Measurements from ENCODE around the gene ADAMTSL1. TPM values are rescaled to one million over a fixed set of nuclear protein-coding genes. Genes with fewer than 3 reads are reported as not detected.

ADAMTSL1 gene
- total and polyA plus RNA-seq, 2 of the 13 experiments (the other 11 are each of a cell fraction or from before 2014, with no cell fraction given), result not detected

GRCh38 chr9:18743421-18743820 lies 269.5 kb downstream of the ADAMTSL1 start:
- H3K9ac ChIP-seq (ENCODE audit: insufficient read depth, low read depth, low read length), result no peak overlapping the region
- no peaks in the 10 kb centered on the region for H4K20me1 ChIP-seq (ENCODE audit: insufficient read depth, low read length)
- TF ChIP-seq ZKSCAN8 (CRISPR knock-in tag; IDR thresholded peaks at IDR 0.05; ENCODE audit: borderline replicate concordance) (no peak), YEATS2 (CRISPR knock-in tag; IDR thresholded peaks at IDR 0.05; ENCODE audit: borderline replicate concordance) (no peak), TARDBP (CRISPR knock-in tag; IDR thresholded peaks at IDR 0.05) (no peak), PHF20 (CRISPR knock-in tag; IDR thresholded peaks at IDR 0.05) (no peak), TAF1 (CRISPR knock-in tag; IDR thresholded peaks at IDR 0.05) (no peak), PHF8 (CRISPR knock-in tag; IDR thresholded peaks at IDR 0.05) (no peak), ZNF468 (CRISPR knock-in tag; IDR thresholded peaks at IDR 0.05) (no peak), TCF7 (IDR thresholded peaks at IDR 0.05; ENCODE audit: low read depth) (no peak), ZNF629 (CRISPR knock-in tag; conservative IDR thresholded peaks at IDR 0.05) (no peak), ZNF720 (CRISPR knock-in tag; IDR thresholded peaks at IDR 0.05) (no peak), ZNF713 (CRISPR knock-in tag; IDR thresholded peaks at IDR 0.05) (no peak), ZNF782 (CRISPR knock-in tag; IDR thresholded peaks at IDR 0.05; ENCODE audit: borderline replicate concordance) (no peak), ZNF496 (CRISPR knock-in tag; IDR thresholded peaks at IDR 0.05; ENCODE audit: insufficient replicate concordance) (no peak), TBP (CRISPR knock-in tag; IDR thresholded peaks at IDR 0.05) (no peak), PREB (CRISPR knock-in tag; IDR thresholded peaks at IDR 0.05) (no peak)
- TF ChIP-seq, protein P1, sequence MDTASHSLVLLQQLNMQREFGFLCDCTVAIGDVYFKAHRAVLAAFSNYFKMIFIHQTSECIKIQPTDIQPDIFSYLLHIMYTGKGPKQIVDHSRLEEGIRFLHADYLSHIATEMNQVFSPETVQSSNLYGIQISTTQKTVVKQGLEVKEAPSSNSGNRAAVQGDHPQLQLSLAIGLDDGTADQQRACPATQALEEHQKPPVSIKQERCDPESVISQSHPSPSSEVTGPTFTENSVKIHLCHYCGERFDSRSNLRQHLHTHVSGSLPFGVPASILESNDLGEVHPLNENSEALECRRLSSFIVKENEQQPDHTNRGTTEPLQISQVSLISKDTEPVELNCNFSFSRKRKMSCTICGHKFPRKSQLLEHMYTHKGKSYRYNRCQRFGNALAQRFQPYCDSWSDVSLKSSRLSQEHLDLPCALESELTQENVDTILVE (CRISPR knock-in tag; IDR thresholded peaks at IDR 0.05), result no peak
- no peak overlapping the region for H3K4me3 ChIP-seq (replicated peaks in 1 of 3; ENCODE audit: insufficient read depth in 1 of 3, low read depth in 2 of 3, low read length in 3 of 3)
- CTCF ChIA-PET (ENCODE audit: low intra/inter-chr PET ratio, low total read pairs), result no interaction called here
- H3K79me2 ChIP-seq (ENCODE audit: insufficient read depth, low read length), result no peaks in the 10 kb centered on the region
- no peak overlapping the region for H2AFZ ChIP-seq (ENCODE audit: low read length)
- FAIRE-seq (no peak), ATAC-seq (no peak), DNase-seq (ENCODE audit: low spot score) (no peak)
- H3K4me1 ChIP-seq (ENCODE audit: insufficient read depth, low read length), result no peaks in the 10 kb centered on the region
- H3K4me2 ChIP-seq (ENCODE audit: low read depth, low read length), result no peak overlapping the region
- H3K27ac ChIP-seq (ENCODE audit: extremely low read length, insufficient read depth, low read length), result no peak overlapping the region
- no peaks in the 10 kb centered on the region for H3K9me3 ChIP-seq (ENCODE audit: low read length)
- intact Hi-C loops (cut with micrococcal nuclease; ENCODE audit: unreplicated experiment) (no loop called here), in situ Hi-C loops (cut with HindIII; ENCODE audit: extremely low pct_ligation_motif_present, low pct_unique_long_range_greater_than_20kb) (no loop called here)
- WGBS (ENCODE audit: low lambda C conversion rate), result under 1% methylated on average over 6 of the region's 6 CpGs
- POLR2A ChIA-PET, result no interaction called here
- no TSS peak for BruUV-seq (replicated peaks)
- no peaks in the 10 kb centered on the region for H3K36me3 ChIP-seq (replicated peaks in 1 of 2; ENCODE audit: control insufficient read depth in 1 of 2, insufficient read depth in 2 of 2, low read length in 2 of 2)
- no peaks in the 10 kb centered on the region for H3K27me3 ChIP-seq (ENCODE audit: control insufficient read depth in 1 of 2, insufficient read depth in 2 of 2, low read length in 2 of 2)

All from HepG2 (cell line).